Limb (tissue), 2 donors: ENCODE measurements around the gene PLET1.

Experiments
- DNase-seq, 2 donors: peaks; one replicate each; pipeline ENCODE4 v3.0.0-alpha.2; 2016; ENCODE audit errors: extremely low spot score in 2 of 2

The PLET1 gene

DNA sequence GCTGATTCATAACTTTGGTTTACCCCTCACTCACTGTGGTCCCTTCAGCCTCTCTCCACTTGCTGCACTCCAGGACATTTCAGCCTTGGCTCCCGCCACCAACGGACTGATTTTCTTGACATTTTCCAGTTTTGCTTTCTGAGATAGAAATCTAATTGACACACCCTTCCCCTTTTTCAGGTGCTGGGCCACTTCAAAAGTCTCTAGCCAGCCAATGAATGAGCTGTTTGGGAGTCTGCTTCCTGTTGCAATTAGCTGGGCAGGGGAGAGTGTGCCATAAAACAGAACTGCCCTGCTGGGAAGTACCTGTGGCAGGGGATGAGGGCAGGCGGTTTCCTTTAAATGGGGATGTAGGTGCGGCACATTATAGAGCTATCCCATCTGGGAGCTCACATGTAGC lies 21.1 kb upstream of the PLET1 start:
- no peak for DNase-seq

- peak; percentile 76 to 89 for DNase-seq
Observed at GRCh38 chr11:112280268-112281126, 19.8 kb upstream of the PLET1 start.

GRCh38 chr11:112279901-112280267 lies 19.2 kb upstream of the PLET1 start:
- DNase-seq: peak; percentile 56 to 84

- DNase-seq: no peak
Observed at GRCh38 chr11:112278803-112279202, 18.1 kb upstream of the PLET1 start.

DNA sequence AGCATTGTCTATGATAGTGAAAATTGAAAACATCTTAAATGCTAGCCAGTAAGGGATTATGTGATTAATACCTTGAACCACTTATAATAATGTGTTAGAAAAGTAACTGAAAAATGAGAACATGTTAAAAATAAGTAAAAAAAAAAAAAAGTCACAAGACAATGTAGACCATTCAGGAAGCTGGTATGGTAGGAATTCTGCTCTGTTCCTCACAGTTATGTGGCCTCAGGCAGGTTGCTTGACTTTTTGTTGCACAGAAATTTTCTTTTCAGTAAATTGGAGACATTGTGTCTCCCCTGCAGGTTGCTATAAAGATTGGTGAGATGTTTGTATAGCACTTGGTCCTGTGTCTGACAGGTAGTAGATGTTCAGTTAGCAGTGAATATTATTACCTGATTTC lies 17.3 kb upstream of the PLET1 start:
- no peak for DNase-seq

- DNase-seq: no peak
Observed at GRCh38 chr11:112277029-112277428, 16.4 kb upstream of the PLET1 start.

DNA sequence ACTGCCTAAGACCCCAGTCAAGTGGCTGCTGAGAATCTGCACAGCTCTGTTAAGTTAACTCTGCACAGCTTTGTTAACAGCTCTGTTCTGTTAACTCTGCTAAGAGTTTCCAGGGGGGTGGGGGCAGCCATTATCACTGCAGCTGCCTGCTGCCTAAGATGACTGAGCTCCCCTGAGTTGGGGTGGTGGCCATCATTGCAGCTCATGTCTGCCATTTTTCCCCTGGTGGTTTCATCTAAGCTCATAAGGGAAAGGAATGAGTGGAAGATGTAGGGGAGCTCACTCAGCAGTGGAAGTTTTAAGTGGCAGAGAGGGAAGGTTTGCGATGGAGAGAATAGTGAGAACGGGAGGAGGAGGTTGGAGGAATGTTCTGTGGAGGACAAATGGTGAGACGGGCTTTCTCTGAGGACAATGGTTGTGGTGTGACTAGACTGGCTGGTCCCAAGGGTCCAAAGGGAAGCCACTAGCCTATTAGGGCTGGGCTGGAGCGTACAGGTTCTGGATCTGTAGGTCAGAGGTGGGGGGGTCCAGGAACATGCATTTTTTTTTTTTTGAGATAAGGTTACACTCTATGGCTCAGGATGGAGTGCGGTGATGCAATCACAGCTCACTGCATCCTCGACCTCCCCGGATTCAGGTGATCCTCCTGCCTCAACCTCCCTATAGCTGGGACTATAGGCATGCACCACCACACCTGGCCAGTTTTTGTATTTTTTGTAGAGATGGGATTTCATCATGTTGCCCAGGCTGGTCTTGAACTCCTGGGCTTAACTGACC lies 13.5 kb upstream of the PLET1 start:
- no peak for DNase-seq

DNA sequence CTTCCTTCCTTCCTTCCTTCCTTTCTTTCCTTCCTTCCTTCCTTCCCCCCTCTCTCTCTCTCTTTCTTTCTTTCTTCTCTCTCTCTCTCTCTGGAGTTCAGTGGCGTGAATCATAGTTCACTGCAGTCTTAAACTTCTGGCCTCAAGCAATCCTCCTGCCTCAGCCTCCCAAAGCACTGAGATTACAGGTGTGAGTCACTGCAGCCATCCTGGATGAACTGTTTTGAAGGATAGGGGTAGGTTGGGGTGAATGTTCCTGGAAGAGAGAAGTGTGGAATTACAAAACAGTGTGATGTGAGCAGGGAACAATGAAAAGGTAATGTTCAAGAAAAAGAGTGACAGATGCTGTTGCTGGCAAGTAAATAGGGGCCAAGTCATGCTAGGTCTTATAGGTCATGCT lies 12.4 kb upstream of the PLET1 start:
- DNase-seq: no peak

DNA sequence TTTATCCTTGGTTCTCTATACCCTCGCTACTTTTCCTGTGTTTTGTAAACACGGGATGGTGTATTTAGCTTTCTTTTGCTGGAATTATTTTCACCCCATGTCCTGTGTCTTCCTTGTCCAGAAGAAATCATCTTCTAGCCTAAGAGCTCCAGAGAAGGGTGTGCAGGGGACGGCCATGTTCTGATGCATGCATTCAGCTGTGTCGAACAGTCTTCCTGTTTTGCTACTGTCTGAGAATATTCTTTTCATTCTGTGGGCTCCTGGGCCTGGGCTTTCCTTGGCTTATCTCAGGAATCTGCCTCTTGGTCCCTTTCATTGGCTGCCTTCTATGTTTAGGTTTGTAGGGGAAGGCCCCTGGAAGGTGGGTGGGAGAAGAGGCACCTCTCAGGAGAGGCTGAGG lies 10.6 kb upstream of the PLET1 start:
- no peak for DNase-seq

DNA sequence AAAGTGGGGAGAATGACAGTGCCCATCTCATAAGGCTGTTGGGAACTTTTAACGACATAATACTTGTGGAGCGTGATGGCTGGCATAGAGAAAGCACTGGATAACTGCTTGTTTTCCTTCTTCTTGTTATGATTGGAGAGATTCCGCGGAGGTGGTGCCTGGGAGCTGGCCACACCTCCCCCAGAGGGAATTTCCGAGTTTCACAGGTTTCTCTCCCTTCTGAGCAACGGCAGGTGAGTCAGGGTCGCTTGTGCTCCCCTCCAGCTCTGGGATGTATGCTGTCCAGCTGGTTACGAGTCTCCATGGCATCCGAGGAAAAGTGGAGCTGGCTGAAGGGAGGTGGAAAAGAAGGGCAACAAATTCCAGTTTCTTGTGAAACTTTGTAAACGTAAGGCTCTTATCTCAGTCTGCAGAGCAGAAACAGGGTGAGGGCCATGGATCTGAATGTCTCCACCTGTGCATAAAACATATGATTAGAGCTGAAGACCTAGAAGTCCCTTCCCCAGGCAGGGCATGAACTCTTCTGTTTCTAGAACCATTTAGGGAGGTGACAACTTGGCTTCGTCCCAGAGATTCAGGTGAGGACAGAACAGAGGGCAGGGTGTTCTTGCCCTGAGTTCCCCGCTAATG lies 10.0 kb upstream of the PLET1 start:
- no peak for DNase-seq

- no peak for DNase-seq
Observed at GRCh38 chr11:112269139-112269538, 8.5 kb upstream of the PLET1 start.

GRCh38 chr11:112268406-112268805 lies 7.7 kb upstream of the PLET1 start:
- no peak for DNase-seq

GRCh38 chr11:112267188-112267591 lies 6.5 kb upstream of the PLET1 start:
- DNase-seq: no peak

DNA sequence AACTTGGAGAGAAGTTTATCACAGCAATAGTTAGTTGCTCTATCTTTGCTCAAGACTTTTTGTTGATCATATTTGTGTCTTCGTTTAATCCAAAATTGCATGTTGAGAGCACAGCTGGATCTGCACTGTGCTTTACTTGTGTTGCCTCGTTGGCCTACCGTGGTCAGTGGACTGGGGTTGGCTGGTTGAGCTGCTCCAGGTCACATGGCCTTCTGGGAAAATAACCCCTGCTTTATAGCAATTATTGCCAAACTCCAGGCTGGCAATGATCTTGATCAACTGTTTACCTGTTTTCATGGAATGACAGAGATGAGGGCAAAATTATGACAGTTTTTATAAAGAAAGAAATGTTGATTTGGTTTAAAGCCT lies 5.7 kb upstream of the PLET1 start:
- DNase-seq: no peak

DNA sequence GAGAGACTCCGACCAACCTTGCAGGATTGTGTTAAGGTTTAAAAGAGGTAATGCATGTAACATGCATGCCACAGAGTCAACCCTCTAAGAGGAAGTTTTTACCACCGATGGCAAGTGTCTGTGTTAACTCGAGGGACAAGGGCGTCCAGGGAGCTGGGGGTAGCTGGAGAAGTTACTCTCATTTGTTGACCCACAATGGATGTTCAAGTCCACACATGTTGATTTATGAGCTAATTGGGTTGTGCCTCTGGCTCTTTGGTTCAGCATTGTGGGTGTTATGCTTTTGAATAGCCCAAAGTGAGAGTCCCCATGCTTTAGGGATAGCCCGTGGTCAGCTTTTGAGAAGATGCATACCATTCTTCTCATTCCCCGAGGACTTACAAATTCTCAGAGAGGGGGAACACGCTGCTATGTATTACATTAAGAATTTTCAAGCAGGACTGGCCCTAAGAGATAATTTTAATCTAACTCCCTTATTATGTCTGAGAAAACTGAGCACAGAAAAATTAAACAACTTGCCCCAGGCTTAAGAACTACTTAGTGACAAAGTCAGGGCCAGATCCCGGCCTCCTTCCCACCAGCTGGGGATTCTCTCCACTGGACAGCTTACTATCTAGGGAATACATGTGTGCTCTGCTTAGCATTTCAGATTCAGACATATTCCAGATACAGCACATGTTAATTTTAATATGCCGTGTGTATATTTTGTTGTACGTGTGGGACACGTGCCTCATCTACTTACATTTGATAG lies 5.2 kb upstream of the PLET1 start:
- no peak for DNase-seq

GRCh38 chr11:112255067-112255720 lies 5.5 kb downstream of the PLET1 start:
- DNase-seq: peak in 1 of 2 donors; percentile 1

DNA sequence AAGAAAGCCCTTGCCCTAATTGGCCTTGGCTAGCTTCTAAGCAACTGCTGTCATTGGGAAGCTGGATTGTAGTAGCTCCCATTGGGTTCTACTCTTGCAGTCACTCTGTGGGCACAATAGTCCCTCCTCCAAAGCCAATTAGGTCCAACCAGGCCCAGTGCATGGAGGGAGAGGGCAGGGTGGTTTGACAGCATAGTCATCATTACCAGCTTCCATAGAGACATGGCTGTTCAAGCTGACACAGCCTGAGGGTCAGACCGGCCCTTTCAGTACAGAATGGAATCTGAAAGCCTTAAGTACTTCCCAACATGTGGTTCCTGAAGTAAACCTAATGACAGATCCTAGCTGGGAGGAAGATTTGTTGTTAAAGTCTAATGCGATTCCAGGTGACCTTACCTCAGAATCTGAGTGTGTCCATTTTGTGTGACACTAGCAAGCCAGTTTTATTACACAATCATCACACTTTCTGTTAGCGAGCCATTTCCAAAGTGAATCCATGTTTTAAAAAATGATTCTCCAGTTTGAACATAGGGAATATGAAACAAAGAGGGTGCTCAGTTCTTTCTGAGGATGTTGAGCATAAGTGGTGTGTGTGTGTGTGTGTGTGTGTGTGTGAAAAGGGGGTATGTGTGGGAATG lies 6.9 kb downstream of the PLET1 start:
- no peak for DNase-seq

DNA sequence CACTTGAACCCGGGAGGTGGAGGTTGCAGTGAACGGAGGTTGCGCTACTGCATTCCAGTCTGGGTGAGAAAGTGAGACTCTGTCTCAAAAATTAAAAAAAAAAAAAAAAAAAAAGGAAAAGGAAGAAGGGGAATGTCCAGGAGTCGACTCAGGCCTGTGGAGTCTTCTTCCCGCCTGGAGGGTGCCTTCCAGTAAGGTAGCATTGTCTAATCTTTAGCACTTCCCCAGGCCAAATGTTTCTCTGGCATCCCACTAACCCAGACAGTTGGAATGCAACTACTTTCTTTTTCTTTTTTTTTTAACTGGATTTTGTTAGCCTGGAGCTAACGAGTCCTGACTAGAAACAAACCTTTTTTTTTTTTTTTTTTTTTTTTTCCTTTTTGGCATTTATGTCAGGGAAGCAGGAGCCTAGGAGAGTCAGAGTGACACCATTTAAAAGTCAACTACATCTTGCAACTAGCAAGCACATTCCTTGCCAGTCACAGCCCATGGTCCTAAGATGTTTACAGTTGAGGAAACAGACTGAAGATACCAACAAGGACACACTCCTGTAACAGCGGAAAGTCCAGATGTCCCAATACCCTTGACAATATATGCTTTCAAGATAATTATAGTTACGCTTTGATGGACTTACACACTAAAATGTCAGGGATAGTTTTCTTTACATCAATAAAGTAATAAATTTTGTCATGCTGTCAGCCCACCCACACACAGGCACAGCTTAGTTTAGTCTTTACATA lies 10.6 kb downstream of the PLET1 start:
- no peak for DNase-seq

- no peak for DNase-seq
Observed at GRCh38 chr11:112248201-112248600, 12.5 kb downstream of the PLET1 start.

DNA sequence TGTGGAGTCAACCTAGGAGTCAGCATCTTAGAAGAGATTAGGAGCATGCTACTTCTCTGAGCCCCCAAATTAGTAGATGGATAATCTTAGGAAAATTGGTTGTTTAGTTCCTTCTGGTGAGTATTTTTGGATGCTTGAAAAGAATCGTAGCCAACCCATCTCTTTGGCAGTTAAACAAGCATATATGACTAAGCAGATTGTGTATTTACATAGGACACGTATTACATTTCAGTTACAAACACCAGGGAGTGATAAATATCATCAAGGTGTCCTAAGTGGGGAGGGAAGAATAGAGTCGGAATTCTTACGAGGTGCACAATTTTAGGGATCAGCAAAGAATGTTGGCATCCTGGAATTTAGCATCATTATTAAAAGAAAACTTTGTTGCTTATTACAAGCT lies 13.5 kb downstream of the PLET1 start:
- DNase-seq: no peak
